SKM-1 (cell line): Measurements from ENCODE around the gene SEPTIN3.
"Not testable (repeated sequence)": the region's sequence is repeated elsewhere in the genome, so short reads cannot be mapped to it uniquely, and the experiment has no call there.

Experiments used
- DNase-seq: peaks from one replicate; lab custom pipeline; 2025; ENCODE audit not compliant: unreplicated experiment; lab: John Stamatoyannopoulos, UW

The SEPTIN3 gene

GRCh38 chr22:41940832-41941765 is 28.1 kb upstream of the SEPTIN3 start:
- DNase-seq = peak; percentile 34

GRCh38 chr22:41943661-41944209 is 25.5 kb upstream of the SEPTIN3 start:
- no peak for DNase-seq

GRCh38 chr22:41946629-41947423 is 22.4 kb upstream of the SEPTIN3 start, which contains the start of gene CENPM:
CENPM (minus strand) TSS chr22:41947152; CDS start chr22:41947076, 76 bp downstream.
- peak; percentile 96 for DNase-seq

GRCh38 chr22:41947424-41948080 is 21.7 kb upstream of the SEPTIN3 start:
- no peak for DNase-seq

GRCh38 chr22:41948142-41948541 is 21.1 kb upstream of the SEPTIN3 start:
- no peak for DNase-seq

GRCh38 chr22:41948928-41949296 is 20.3 kb upstream of the SEPTIN3 start:
- DNase-seq = not testable (repeated sequence)

- DNase-seq = no peak
These were observed 19.8 kb upstream of the SEPTIN3 start for GRCh38 chr22:41949297-41949965.

GRCh38 chr22:41951898-41952474 is 17.3 kb upstream of the SEPTIN3 start, which contains the start of gene SMIM45:
SMIM45 (plus strand) TSS chr22:41952150.
- no peak for DNase-seq

- DNase-seq = no peak
These were observed 16.5 kb upstream of the SEPTIN3 start for GRCh38 chr22:41952713-41953112.

- no peak for DNase-seq
These were observed 11.2 kb upstream of the SEPTIN3 start for GRCh38 chr22:41957941-41958556.

GRCh38 chr22:41963453-41964111 is 5.7 kb upstream of the SEPTIN3 start:
- peak; percentile 44 for DNase-seq

GRCh38 chr22:41964112-41964491 is 5.1 kb upstream of the SEPTIN3 start:
- no peak for DNase-seq

GRCh38 chr22:41966225-41966606 is 3.0 kb upstream of the SEPTIN3 start:
- DNase-seq = no peak

- DNase-seq = peak; percentile 56
These were observed 2.5 kb upstream of the SEPTIN3 start for GRCh38 chr22:41966607-41967240.

GRCh38 chr22:41968601-41969000 is 642 bp upstream of the SEPTIN3 start:
- DNase-seq = no peak

GRCh38 chr22:41970601-41971000 is 1.4 kb downstream of the SEPTIN3 start:
- no peak for DNase-seq

GRCh38 chr22:41971431-41971830 is 2.2 kb downstream of the SEPTIN3 start:
- no peak for DNase-seq

GRCh38 chr22:41974691-41975290 is 5.5 kb downstream of the SEPTIN3 start:
- no peak for DNase-seq
